CD4-positive, alpha-beta T cell treated with Interleukin-15 for 1 hour (primary cell): ENCODE measurements around the gene CDR2L.
"Not testable (repeated sequence)": the region's sequence is repeated elsewhere in the genome, so short reads cannot be mapped to it uniquely, and the experiment has no call there.

Experiments
- DNase-seq: peaks from one replicate; pipeline ENCODE4 v3.0.0-alpha.2; 2020

The CDR2L gene

DNA sequence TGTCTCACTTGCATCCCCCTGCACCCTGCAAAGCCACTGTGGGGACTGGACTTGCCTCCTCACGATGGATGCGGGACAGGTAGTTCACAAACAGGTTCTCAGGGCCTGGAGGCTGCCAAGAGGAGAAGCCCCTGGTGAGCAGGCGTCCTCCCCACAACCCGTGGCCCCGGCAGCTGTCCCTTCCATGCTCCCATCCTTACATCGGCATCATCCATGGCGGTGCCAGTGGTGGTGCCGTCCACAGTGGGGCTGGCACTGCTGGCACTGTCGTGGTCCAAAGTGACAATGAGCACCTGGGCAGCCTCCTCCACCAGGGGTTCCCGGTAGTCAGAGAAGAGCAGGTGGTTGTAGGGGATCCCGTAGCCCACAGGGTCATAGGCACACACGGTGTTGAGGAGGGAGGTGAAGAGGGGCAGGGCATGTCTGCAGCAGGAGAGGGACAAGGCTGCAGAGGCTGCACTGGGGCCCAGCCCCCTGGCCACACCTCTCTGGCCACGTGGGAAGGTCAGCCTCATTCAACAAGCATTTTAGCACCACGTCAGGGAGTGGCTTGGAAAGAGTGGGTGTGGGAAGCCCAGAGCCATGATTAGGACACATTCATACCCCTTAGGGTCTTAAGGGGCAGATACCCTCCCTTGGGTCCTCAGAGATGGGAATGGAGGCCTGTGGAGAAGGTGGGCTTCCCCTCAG lies 27.5 kb upstream of the CDR2L start:
- no peak for DNase-seq

DNA sequence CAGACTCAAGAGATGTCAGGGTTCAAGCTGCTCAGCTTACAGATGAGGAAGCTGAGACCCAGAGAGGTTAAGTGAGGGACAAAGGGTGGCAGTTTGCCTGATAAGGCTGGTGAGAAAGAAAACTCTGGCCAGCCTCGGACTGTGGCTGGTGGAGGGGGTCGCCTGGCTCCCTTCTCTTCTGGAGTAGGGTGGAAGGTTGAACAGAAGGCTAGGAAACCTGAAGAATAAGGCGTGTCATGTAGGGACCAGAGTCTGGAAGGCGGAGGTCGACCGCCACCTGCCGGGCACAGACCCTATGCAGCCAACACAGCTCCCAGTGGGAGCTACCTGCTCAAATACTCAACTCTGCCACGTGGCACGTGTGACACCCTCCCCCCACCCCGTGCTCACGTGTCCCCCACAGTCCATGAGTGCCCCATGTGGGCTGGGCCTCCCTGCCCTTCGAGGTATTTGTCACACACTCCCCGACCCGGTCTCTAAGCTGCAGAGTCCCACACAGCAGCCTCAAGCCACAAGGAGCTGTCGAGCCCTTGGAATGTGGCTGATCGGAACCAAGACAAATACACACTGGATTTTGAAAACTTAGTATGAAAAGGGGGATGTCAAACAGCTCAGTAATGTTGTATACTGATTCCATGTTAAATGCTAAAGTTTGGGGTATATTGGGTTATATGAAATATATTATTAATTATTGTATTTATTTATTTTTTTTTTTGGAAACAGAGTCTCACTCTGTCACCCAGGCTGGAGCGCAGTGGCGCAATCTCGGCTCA lies 26.7 kb upstream of the CDR2L start:
- peak; percentile 48 for DNase-seq

DNA sequence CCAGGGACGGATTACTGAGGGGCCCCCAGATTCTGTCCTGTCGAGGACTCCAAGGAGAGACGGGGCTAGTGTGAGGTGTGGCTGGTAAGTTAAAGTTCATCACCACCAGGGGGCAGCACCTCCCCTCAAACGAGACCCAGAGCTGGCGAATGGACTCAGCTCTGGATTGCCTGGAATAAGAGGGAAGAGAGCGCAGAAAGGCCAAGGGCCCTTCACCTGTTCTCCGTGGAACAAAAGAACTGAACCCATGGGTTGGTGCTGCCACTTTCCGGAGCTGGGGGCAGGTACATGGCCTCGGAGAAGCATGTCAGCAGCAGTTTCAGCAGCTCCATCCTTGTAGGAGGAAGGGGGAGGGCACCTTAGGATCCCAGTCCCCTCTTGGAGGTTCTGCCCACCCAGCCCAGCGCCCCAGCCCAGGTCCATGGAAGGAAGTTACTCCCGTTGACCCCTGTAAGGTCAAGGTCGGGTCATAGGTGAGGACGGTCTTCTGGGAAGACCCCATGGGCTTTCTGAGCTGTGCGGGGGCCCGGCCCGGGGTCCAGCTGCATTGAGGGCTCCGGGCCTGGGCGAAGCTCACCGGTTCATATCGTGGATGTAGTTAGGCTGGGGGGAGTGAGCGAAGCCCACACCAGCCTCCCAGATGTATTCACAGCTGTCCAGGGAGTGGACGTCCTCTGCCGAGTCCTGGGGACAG lies 25.6 kb upstream of the CDR2L start:
- DNase-seq: peak; percentile 79

DNA sequence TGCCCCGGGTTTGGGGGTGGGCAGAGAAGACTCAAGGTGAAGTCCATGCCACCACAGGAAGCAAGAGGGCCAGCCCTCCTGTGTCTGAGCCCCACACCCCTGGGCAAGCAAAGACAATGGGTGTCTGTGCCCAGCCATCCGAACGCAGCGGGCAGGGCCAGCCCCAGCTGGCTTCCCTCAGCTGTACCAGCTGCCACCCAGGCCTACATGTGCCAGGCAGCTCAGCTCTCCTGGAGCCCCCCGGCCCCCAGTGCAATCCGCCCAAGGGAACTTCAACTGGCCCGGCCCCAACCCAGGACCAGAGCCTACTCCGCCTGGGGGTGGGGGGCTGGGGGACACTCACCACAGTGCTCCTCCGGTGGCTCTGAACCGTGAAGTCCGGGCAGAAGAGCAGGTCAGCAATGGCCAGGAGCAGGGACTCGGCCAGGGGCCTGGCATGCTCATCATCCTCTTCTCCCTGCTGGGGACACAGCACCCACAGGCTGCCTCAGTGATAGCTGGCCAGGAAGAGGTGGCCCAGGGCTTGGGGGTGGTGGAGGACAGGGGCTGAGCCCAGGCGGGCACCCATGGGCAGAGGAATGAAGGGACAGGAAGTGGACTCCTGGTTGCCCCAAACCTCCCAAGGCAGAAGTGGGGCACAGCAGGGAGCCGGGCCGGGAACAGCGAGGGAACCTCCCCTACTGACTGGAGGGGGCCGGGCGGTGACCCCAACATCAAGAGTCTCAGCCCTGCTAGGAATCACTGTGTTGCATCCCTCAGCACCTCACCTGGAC lies 24.6 kb upstream of the CDR2L start:
- no peak for DNase-seq

DNA sequence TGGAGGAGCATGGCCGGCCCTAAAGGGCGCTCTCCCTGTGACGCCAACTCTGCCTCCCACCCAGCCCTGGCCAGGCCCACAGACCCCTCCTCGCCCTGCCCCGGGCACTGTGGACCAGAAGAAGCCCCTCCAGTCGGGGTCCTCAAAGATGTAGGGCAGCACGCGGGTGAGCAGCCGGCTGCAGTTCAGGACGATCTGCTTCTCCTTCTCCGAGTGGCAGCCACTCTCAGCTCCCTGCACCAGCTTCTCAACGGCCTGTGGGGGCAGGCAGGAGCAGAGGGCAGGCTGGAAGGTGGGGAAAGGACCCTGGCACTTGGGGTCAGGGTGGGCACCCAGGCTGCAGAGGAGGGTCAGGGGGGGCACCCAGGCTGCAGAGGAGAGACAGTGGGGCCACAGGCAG lies 23.8 kb upstream of the CDR2L start:
- no peak for DNase-seq

DNA sequence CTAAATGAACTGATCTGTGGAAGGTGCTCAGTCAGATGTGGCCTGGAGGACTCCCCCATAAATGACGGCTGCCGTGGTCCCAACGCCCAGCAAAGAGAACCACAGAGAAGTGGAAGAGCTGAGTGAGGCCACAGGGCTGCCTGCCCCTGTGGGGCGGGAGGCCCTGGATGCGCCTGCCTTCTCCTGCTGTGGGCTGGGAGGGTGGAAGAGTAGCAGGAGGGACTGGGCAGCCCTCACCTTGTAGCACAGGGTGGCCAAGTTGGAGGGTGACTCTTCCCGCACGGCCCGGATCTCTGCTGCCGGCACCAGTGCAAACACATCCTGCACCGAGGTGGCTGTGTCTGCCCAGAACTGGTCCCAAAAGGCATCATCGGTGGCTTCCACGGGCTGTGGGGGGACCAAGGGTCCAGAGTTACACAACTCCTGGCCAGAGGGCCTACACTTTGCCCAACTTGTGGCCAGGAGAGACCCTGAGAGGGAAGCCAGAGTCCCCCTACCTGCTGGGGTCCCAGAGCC lies 23.1 kb upstream of the CDR2L start:
- no peak for DNase-seq

DNA sequence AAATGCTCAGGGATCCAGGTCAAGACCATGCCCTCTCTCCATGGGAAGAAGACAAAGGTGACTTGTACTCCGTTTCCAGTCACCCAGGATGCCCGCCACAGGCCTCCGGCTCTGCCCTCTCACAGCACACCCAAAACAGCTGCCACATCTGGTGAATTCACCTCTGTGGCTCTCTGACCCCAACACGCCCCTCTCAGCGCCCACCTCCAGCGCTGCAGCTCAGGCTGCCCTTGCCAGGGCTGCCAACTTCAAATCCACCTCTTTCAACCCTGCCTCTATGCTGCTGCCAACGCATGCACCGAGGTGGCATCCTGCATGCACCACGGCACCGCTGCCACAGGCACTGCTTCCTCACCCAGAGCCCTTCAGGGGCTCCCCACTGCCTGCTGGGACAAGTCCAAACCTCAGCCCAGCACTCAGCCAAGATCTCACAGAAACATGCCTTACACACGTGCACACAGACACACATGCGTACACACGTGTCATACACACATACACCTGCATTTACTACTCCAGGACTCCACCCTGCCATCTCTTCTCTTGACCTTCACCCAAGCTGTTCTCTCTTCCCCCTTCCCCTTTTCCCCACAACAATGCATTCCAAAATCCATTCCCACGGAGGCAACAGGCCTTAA lies 22.3 kb upstream of the CDR2L start:
- DNase-seq: no peak

DNA sequence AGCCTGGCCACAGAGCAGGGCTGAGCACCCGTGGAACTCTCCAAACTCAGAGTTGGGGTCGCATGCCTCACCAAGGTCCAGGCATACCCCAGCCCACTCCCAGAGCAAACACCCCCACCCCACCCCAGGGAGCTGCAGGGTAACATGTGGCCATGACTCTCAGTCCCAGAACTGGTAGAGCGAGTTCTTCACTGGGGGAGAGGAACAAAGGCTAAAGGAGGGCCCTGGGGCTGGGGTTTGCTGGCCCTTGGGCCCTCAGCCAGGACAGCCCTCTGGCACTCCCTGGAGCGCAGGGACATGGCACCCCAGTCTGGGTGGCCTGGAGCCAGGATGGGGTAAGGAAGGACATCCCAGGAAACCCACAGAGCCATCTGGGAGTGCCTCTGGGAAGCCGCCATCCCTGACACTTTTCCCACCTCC lies 19.1 kb upstream of the CDR2L start:
- no peak for DNase-seq

DNA sequence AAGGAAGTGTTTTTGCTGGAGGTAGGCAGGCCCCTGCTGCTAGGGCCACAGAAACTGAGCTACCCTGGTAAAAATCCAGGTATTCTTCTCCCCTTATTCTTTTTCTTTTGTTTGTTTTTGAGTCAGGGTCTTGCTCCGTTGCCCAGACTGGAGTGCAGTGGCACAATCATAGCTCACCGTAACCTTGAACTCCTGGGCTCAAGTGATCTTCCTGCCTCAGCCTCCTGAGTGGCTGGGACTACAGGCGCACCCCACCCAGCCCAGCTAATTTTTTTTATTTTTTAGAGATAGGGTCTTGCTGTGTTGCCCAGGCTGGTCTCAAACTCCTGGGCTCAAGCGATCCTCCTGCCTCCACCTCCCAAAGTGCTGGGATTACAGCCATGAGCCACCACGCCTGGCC lies 17.9 kb upstream of the CDR2L start:
- not testable (repeated sequence) for DNase-seq

DNA sequence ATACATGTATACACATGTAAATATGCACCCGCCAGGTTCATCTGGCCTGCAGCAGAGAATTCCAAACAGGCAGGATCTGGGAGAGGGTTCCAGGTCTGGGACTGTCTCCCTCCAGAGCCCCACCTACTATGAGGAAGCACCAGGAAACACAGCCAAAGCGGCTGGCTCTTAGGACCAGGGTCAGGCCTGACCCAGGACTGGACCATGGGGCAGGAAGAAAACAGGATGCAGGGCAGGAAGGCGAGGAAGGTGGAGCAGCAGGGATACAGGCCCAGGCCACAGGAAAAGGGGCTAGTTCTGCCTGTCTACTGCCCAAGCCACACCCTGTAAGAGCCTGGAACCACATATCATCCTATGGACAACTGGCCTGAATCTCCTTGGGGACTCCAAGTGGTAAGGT lies 17.0 kb upstream of the CDR2L start:
- no peak for DNase-seq

DNA sequence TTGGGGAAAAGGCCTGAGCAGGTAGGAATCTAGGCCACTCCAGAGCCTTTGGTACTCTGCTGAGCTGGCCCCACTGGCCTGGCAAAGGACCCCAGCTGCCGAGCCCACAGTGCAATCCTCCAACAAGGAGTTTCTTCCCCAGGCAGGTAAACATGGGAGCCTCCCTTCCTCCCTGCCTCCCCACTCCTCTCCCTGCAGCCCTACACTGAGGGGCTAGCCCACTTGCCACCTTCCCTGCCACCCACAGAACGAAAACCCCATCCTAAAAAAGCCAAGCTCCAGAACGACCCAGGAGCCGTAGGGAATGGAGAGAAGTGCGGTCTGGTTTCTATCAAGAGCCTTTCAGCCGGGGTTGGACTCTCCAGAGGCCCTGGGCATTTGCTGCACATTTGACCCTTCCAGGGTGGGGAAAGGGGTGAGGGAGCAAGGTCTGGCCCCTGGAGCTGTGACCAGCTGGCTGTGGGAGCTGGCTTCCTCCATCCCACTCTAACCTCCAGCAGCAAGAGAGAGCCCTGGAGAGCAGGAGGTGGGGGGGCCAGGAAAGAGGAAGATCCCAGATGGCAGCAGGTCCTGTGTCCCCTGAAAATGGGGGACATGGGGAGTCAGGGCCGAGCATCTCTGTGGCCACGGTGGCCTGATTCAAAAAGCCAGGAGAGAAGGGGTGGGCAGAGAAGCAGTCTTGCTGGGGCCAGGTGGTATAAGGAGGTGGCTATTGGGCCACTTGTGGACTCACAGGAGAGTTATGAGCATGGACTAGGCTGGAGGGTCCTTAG lies 16.2 kb upstream of the CDR2L start:
- no peak for DNase-seq

DNA sequence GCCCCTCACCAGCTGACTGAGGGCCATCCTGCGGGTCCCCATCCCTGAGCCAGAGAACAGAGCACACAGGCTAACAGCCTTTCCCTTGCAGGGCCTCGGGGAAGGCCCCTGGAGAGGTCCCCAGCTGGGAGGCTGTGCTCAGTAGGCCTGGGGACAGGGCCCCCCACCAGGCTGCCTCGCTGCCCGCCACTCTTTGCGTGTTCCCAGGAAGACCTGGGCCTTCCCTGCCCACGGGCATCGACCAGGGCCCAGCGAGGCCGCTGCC lies 15.7 kb upstream of the CDR2L start:
- no peak for DNase-seq

DNA sequence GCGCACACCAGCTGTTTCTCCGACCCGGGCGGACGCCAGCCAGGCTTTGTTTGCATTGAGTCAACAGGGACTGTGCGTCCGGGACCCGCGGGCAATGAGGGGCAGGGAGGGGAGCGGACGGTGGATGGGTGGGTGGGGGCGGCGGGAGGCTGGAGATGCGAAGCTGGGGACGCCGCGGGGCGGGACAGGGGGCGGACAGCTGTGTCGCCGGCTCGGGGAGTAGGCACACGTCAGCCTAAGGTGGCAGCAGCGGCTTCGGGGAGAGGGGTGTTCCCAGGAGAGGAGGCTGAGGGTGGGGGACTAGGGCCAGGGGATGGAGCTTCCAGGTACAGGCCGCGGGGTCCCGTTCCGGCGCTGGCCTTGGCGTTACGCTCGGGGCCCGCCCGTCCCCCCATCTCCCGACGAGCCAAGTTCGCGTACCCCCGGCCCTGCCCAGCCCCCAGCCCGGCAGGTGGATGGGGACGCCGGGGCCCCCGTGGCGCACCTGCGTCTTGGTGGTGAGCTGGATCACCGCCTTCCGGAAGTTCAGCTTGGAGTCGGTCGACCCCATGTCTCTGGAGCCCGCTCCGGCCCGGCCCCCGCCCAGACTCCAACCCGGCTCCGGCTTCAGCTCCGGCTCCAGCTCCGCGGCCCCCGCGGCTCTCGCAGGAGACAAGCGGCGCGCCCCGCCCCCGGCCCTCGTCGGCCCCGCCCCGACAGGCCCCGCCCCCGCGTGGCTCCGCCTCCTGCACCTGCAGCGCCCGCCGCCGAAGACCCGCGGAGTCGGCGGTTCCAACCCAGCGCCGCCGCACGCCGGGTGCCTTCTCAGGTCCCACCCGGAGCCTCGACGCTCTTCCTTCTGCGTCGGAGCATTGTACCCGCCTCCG lies 15.1 kb upstream of the CDR2L start, which contains the start of gene HID1:
Gene HID1 (minus strand): TSS at position 653 of the 866 bp plus-strand sequence. CDS start 103 bp downstream, at position 550.
- DNase-seq: peak; percentile 82

DNA sequence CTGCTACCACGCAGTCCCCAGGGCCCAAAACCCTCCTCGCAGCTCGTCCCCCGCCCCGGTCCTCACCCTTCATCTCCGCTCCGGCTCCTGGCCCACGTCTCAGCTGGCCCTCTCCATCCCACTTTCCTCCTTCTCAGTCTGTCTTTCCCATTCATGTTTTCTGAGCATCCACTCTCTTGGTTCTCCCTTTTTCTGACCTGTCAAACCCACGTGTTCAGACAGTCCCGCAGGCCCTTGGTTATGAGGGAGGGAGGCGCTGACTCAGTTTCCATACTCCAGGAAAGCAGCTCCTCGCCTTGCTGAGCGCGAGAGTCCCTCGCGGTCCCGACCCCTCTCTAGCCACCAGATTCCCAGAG lies 14.5 kb upstream of the CDR2L start:
- no peak for DNase-seq

DNA sequence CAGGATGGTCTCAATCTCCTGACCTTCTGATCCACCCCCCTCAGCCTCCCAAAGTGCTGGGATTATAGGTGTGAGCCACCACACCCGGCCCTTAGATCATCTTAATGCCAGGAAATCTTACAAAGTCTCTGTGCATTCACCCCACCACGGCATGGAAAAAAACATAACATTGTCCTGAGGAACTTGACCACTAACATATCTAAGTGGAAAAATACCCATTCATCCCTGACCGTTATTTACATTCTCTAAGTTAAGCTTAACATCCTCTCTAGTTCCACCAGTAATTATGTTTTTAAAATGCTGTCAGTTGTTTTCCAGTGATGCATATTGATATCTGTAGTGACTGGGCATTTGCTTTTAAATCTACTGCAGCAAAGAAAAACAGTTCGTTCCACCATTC lies 11.5 kb upstream of the CDR2L start:
- DNase-seq: no peak

DNA sequence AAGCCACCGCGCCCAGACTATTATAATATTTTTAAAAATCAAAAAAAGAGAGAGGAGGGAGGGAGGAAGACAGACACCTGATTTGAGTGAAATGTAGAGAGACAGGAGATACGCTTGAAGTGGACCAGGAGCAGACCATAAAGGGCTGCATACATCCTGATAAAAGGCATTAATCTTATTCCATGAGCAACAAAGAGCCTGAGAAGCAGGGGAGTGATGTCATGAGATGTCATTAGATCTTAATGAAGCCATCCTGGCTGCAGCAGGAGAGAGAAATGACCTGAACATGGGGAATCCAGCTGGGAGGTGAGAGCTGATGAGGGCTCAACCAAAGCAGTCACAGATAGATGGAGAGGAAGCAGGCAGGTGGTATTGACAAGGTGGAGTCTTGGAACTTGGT lies 9.6 kb upstream of the CDR2L start:
- DNase-seq: no peak

DNA sequence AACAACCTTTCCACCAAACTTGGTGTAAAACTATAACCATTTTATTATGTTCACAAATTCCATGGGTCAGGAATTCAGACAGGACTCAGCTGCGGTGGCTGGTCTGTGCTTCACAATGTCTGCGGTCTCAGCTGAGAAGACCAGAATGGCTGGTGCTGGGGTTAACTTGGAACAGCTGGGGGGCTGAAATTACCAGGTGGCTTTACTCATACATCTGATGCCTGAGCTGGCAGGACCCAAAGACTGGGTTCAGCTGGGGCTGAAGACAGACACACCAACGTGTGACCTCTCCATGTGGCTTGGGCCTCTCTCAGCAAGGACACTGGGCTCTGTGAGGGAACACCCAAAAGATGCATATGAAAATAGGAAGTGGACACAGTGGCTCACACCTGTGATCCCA lies 9.2 kb upstream of the CDR2L start:
- DNase-seq: no peak

DNA sequence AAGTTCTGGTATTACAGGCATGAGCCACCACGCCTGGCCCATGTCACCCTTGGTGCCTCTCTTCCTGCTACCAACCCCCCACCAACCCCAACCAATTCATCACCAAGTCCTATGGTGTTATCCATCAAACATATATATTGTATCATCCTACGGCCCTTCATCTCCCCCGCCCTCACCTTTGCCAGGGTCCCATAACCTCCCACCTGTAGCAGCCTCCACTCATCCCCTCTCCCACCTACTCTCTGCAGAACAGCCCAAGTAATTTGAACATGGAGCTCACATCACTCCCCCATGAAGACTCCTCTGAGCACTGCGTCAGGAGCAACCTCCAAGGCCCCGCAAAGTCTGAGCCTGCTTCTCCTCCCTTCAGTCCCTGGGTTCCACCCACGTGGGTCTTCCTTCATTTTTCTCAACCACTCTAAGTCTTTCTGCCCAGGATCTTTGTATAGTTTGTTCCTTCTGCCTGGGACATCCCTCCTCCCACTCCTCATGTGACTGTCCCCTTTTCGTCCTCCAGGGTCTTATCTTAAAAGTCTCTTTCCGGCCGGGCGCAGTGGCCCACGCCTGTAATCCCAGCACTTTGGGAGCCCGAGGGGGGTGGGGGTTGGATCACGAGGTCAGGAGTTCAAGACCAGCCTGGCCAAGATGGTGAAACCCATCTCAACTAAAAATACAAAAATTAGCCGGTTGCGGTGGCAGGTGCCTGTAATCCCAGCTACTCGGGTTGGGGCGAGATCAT lies 7.9 kb upstream of the CDR2L start:
- no peak for DNase-seq

DNA sequence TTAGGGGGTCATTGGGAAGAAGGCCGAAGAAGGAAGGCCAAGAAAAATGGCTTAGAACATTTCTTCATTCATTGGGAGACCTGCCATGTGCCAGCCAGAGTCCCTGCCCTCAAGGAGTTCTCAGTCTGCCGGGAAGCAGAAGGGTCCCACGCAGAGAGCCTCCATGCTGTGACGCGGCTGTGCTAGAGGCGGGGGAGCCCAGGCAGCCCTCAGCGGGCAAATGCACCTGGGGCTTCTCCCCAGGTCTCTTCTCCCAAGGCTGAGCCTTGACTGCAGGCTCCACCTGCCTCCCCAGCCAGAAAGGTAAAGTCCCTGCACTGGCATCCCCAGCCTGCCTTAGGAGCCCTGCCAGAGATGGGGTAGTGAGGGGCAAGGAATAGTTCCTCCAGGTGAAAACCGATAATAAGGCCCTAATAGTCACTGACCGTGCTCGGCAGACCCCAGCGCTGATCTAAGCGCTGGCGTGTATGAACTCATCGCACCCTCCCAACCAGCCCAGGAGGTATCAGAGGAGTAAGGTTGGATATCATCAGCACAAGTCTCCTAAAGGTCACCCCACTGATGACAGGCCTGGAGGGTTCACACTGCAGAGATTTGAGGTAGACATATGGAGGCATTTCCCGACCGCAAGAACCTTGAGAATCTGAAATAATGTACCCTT lies 6.0 kb upstream of the CDR2L start:
- DNase-seq: no peak
